AG09309 (cell line): ENCODE measurements around the gene NPBWR2.
"Not testable (repeated sequence)": the region's sequence is repeated elsewhere in the genome, so short reads cannot be mapped to it uniquely, and the experiment has no call there.

Experiments
- DNase-seq: peaks from one replicate; pipeline ENCODE4 v3.0.0-alpha.2; 2010; ENCODE audit warnings: low read depth
- H3K4me3 ChIP-seq: 2 replicates; pipeline ENCODE4 v1.5.1; 2011; ENCODE audit warnings: mild to moderate bottlenecking, low read depth, low read length, moderate library complexity; ENCODE audit not compliant: control insufficient read depth
- TF ChIP-seq, protein P1 (sequence below): IDR thresholded peaks from 2 replicates; pipeline ENCODE4 v1.5.1; 2011; ENCODE audit warnings: mild to moderate bottlenecking, low read depth, low read length, inconsistent platforms; ENCODE audit not compliant: insufficient read depth, control insufficient read depth; ENCODE audit errors: missing control alignments

Gene NPBWR2

DNA sequence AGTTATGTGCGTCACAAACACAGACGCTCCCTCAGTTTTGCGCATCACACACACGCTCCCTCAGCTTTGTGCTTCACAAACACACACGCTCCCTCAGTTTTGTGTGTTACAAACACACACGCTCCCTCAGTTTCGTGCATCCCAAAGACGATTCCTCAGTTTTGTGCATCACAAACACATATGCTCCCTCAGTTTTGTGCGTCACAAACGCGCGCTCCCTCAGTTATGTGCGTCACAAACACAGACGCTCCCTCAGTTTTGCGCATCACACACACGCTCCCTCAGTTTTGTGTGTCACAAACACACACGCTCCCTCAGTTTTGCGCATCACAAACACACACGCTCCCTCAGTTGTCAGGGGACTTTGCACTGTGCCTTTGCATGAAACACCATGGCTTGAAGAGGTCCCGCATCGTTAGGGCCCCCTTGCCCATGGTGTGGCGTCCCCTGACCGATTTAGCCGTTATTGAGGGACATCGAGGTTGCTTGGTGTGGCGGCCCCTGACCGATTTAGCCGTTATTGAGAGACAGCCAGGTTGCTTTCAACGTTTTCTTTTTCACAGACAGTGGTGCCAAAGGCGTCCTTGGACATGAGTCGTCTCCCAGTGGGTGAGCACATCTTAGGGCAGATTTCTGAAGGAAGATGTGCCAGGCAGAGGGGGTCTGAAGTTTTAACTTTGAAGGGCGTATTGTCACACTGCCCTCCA lies 28.8 kb upstream of the NPBWR2 start:
- H3K4me3 ChIP-seq: no peak overlapping the region
- TF ChIP-seq, protein P1, sequence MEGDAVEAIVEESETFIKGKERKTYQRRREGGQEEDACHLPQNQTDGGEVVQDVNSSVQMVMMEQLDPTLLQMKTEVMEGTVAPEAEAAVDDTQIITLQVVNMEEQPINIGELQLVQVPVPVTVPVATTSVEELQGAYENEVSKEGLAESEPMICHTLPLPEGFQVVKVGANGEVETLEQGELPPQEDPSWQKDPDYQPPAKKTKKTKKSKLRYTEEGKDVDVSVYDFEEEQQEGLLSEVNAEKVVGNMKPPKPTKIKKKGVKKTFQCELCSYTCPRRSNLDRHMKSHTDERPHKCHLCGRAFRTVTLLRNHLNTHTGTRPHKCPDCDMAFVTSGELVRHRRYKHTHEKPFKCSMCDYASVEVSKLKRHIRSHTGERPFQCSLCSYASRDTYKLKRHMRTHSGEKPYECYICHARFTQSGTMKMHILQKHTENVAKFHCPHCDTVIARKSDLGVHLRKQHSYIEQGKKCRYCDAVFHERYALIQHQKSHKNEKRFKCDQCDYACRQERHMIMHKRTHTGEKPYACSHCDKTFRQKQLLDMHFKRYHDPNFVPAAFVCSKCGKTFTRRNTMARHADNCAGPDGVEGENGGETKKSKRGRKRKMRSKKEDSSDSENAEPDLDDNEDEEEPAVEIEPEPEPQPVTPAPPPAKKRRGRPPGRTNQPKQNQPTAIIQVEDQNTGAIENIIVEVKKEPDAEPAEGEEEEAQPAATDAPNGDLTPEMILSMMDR: no peak
- no peak for DNase-seq

- DNase-seq, H3K4me3 ChIP-seq: not testable (repeated sequence)
Observed at GRCh38 chr20:64134744-64135143, 27.4 kb upstream of the NPBWR2 start.

DNA sequence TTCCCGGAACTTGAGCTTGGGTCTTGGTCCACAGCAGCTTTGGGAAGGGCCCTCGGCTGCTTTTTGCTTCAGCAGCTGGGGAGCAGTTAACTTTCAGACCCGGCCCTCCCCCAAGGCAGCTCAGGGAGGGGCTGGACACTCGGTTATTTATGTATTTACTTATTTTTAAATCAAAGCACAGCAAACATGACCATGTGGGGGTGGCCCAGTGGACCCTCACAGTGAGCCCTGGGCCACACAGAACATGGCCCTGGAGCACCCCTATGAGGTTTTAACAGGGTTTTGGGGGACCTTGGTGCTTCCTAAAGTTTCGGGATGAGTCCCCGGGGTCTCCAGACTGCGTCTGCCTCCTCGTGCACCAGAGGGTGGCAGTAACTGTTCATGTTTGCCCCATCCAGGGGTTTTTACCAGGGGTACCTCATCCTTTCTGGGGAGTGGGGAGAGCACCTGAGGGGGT lies 26.6 kb upstream of the NPBWR2 start:
- no peak overlapping the region for H3K4me3 ChIP-seq
- TF ChIP-seq, protein P1: peak; percentile 37
- no peak for DNase-seq

- no peak for DNase-seq
- TF ChIP-seq, protein P1: peak; percentile 36
- H3K4me3 ChIP-seq: no peak overlapping the region
Observed at GRCh38 chr20:64131406-64131805, 24.0 kb upstream of the NPBWR2 start.

DNA sequence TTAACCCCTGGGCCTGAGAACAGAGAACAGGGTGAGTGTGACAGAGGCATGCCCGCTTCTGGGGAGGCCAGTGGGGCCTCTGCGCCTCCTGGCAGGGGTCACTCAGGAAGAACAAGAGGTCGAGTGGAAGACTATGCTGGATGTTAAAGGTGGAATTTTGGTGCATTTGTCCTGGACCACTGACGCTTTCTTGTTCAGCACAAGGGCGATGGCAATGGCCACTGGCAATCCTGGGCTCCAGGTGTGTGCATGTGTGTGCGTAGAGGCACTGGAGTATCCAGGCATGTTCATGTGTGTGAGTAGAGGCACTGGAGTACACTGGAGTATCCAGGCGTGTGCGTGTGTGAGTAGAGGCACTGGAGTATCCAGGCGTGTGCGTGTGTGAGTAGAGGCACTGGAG lies 23.5 kb upstream of the NPBWR2 start:
- H3K4me3 ChIP-seq: no peak overlapping the region
- TF ChIP-seq, protein P1: no peak
- no peak for DNase-seq

DNA sequence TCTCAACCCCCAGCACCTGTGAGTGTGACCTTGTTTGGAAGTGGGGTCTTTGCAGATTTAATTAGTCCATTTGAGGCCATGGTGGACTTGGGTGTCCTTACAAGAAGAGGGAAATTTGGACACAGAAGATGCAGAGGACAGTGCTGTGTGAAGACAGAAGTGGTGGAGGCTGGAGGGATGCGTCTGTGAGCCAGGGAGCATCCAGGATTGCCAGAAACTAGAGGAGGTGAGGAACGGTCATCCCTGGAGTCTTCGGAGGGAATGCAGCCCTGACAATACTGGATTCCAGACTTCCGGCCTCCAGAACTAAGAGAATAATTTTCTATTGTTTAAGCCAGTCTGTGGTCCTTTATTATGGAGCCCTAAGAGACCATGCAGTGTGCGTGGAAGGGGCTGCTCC lies 22.9 kb upstream of the NPBWR2 start:
- no peak overlapping the region for H3K4me3 ChIP-seq
- TF ChIP-seq, protein P1: no peak
- DNase-seq: no peak

DNA sequence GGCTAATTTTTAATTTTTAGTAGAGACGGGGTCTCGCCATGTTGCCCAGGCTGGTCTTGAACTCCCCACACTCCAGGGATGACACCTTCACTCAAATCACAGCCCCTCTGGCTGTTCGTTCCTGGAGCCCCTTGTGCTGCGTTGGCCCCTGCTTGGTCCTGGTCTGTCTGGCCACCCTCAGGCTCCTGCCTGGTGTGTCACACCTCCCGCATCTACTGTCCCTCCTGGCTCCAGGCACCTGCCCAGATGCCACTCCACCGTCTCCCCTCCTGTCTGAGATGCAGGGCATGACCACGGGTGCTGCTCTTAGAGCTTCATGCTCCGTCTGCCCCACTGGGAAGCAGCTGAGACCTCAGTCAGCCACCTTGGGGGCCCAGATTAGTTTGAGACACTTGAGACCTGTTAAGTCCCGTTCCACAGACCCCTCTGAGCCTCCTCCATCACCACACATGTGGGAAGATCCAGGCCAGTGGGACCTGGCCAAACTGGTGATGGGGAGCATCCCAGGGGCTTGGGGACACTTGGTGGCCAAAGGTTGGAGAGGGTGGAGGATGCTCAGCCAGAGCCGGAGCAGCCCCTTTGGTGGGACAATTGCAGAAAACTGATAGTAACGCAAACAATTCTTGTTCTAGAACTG lies 21.9 kb upstream of the NPBWR2 start:
- TF ChIP-seq, protein P1: no peak
- no peak overlapping the region for H3K4me3 ChIP-seq
- no peak for DNase-seq

DNA sequence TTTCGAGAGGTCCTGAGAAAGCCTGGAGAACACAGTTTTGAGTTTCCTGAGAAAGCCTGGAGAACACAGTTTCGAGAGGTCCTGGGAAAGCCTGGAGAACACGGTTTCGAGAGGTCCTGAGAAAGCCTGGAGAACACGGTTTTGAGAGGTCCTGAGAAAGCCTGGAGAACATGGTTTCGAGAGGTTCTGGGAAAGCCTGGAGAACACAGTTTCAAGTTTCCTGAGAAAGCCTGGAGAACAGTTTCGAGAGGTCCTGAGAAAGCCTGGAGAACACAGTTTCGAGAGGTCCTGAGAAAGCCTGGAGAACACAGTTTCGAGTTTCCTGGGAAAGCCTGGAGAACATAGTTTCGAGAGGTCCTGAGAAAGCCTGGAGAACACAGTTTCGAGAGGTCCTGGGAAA lies 16.2 kb upstream of the NPBWR2 start:
- not testable (repeated sequence) for DNase-seq

DNA sequence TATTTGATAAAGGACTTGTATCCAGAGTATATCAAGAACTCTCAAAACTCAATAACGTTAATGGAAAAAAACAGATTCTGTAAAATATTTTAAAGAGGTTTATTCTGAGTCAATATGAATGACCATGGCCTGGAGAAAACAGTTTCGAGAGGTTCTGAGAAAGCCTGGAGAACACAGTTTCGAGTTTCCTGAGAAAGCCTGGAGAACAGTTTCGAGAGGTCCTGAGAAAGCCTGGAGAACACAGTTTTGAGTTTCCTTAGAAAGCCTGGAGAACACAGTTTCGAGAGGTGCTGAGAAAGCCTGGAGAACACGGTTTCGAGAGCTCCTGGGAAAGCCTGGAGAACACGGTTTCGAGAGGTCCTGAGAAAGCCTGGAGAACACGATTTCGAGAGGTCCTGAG lies 15.6 kb upstream of the NPBWR2 start:
- H3K4me3 ChIP-seq, DNase-seq: not testable (repeated sequence)

More for the DNA sequence above, 16.2 kb upstream of the NPBWR2 start:
- not testable (repeated sequence) for H3K4me3 ChIP-seq
